Fibroblast of skin of abdomen (primary cell): ENCODE measurements around the gene FAM236A. TPM values are rescaled to one million over a fixed set of nuclear protein-coding genes. Genes with fewer than 3 reads are reported as not detected.
"Not testable (repeated sequence)": the region's sequence is repeated elsewhere in the genome, so short reads cannot be mapped to it uniquely, and the experiment has no call there.

Experiments
- DNase-seq: peaks from one replicate; pipeline ENCODE4 v3.0.0-alpha.2; 2013
- polyA plus RNA-seq, 2 experiments: library from polyadenylated mRNA; unstranded; fragments of 120-200 nt; gene quantifications; one replicate each; pipeline ENCODE4 v1.2.1, GENCODE V29; 2013; ENCODE audit not compliant: insufficient read length in 2 of 2

The FAM236A gene
- not detected for polyA plus RNA-seq (2013, experiment 1 of 2; ENCODE audit: insufficient read length)
- polyA plus RNA-seq (2013, experiment 2 of 2; ENCODE audit: insufficient read length), result not detected

DNA sequence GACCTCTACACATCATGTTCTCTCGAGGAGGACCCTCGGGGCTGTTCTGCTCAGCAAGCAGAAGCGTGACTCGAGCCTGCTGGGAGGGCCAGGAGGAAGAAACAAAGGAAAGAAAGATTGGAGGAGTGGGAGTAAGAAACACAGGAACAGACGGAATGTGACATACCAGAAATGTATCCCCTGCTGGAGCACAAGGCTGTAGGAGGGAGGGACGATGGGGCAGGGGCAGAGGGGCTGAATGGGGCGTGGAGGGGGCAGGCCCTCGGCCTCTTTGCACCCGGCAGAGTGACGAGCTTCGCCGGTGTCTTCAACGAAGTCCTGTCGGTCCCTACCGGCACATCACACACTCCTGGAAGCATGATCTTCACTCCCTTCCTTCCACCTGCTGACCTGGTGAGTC lies at the start of gene FAM236A:
FAM236A (plus strand) TSS at position 301 of the 400 bp plus-strand sequence; CDS start at position 358, 57 bp downstream.
- DNase-seq, result not testable (repeated sequence)

DNA sequence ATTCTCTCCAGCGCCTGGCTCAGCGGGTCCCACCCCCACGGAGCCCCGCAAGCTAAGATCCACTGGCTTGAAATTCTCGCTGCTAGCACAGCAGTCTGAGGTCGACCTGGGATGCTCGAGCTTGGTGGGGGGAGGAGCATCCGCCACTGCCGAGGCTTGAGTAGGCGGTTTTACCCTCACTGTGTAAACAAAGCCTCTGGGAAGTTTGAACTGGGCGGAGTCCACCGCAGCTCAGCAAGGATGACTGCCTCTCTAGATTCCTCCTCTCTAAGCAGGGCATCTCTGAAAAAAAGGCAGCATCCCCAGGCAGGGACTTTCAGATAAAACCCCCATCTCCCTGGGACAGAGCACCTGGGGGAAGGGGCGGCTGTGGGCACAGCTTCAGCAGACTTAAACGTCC lies 48.3 kb upstream of the FAM236A start:
- DNase-seq, result not testable (repeated sequence)

DNA sequence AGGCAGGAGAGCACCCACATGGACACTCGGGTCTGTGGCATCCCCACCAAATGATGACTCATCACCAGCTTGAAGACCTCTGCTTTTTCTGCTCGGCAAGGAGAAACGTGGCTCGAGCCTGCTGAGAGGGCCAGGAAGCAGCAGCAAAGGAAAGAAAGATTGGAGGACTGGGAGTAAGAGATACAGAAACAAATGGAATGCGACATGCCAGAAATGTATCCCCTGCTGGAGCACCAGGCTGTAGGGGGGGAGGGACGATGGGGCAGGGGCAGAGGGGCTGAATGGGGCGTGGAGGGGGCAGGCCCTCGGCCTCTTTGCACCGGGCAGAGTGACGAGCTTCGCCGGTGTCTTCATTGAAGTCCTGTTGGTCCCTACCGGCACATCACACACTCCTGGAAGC lies 25.7 kb upstream of the FAM236A start, which contains the start of gene FAM236C:
FAM236C (plus strand) TSS at position 301 of the 400 bp plus-strand sequence. CDS start 100 bp downstream, outside the sequence.
- DNase-seq, result not testable (repeated sequence)

DNA sequence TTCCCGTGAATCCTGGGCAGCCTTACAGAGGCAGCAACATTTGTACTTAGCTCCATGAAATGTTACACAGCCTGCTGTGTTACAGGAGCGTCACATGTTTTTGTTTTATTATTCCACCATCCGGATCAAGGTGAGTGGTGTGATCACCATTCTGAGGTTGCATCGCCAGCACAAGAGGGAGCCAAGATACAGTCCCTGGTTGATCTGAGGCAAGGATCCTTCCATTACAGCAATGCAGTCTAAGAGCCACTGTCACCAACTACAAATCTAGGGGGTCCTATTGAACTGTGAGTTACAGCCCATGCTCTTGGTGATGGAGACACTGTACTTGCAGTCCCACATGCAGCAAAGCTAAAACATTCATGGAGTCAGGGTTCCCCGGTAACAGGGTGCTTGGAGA lies 21.9 kb upstream of the FAM236A start:
- DNase-seq, result not testable (repeated sequence)

DNA sequence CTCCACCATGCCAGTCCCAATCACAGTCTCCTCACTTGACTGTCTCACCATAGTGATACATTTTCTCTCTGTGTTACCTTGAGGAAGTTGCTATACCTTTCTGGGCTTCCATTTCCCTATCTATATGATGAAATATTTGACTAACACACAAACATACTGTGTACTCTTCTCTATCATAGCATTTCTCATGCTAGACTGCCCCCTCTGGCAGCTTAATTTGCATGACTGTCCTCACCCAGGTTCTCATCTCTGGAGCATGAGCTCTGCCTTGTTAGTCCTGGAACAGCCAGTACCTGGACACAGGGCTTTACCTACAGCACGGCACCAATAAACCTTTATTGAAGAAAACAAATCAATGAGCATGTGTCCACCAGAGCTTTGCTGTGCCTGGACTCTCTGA lies 5.7 kb upstream of the FAM236A start:
- not testable (repeated sequence) for DNase-seq

DNA sequence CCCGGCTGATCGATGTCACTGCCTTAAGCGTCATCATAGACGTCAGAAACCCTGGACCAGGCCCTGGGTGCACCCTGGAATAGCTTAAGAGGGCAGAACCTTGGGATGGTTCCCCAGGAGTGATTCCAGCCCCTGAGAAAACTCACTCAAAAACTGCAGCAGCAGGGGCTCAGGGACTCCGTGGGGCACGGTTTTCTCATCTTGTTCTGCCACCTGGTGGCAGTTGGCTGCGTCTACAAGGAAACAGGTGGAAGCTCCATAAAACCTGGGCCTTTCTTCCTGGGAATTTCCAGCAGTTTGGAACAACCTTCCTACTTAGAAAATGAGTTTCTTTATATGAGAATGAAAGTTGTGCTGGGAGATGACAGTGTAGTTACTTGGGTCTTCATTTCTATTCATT lies 1.6 kb upstream of the FAM236A start:
- not testable (repeated sequence) for DNase-seq

DNA sequence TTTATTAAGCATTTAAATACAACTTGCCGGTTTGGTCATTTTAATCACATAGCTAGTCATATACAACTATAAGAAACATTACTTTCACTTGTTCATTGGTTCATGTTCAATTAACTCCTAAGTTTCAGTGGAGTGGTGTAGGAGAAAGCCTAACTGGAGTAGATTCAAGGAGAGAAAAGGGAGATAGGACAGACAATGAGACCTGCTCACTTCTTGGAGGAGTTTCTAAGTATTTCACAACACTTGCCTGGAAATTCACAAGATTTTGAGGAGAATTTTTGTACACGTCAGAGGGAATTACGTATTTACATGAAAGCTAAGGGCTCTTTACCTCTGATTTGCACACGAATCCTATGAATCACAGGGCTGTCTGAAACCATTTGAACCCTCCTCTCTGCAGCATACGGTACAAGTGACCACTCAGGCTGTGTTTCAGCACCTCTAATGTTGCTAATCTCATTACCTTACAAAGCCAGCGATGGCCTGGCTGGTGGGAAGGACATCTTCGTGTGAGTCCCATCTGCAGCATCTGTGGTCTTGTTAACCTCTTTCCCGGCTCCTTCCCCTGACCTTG lies 1.0 kb upstream of the FAM236A start:
- not testable (repeated sequence) for DNase-seq

DNA sequence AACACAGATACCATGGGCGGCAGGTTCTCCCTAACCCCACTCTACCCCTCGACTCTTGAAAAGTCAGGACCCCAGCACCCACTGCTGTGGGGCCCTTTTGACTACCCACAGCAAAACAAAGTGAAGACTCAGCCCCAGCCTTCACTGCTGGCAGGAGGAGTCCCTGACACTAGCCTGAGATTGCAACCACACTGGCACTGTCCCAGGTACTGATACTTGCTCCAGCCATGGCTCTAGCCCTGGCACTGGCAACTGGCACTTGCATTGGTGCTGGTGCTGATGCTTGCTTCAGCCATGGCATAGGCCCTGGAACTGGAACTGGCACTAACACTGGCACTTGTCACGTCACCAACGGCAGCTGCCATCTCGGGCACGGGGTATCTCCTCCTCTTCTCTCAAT lies 4.3 kb downstream of the FAM236A start:
- DNase-seq, result not testable (repeated sequence)

DNA sequence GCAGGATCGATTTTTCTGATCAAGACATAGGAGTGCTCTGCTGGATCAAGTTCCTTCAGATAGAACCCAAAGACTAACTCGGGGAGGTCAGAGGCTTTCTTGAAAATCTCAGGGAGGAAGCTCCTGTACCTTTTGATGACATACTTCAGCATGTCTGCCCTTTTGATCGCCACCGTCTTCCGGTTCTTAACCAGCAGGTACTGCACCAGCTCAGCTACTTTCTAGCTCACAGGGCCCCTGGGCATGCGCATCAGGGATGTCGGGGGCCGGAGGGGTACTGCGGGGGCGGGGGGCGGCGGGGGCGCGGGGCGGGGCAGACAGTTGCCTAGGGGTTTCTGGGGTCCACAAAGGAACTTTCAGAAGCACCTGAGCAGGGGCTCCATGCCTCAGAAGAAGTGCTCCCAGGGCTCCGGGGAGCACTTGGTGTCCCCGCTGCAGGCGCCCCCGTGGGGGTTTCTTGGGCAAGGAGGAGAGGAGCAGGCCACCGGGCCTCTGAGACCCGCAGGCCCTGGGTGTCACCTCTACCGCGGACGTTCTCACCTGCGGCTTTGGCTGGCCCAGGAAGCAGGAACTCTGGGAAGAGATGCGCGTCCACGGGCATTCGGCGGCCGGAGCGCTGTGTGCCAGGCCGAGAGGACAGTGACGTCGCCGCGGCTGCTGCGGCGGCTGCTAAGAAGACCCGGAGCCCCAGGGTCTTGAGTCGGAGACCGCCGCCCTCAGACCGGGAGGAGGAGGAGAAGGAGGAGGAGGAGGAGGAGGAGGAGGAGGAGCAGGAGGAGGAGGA lies 5.2 kb downstream of the FAM236A start:
- not testable (repeated sequence) for DNase-seq

DNA sequence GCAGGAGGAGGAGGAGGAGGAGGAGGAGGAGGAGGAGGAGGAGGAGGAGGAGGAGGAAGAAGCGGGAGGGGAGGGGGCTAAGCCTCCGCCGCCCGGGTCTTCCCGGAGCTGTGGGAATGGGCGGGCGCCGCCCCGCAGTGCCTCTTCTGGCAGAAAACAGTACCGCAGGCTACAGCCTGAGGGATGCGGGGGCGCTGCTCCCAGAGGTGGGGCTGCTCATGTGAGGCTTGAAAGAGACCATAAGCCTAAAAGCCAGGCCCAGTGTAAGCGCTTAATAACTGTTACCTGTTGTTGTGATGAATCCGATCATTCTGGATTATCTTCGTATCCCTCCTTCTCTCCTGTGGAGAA lies 5.8 kb downstream of the FAM236A start, which contains the start of gene DMRTC1:
DMRTC1 (minus strand) TSS at position 19 of the 351 bp plus-strand sequence. CDS start 68,143 bp downstream, outside the sequence.
- not testable (repeated sequence) for DNase-seq

DNA sequence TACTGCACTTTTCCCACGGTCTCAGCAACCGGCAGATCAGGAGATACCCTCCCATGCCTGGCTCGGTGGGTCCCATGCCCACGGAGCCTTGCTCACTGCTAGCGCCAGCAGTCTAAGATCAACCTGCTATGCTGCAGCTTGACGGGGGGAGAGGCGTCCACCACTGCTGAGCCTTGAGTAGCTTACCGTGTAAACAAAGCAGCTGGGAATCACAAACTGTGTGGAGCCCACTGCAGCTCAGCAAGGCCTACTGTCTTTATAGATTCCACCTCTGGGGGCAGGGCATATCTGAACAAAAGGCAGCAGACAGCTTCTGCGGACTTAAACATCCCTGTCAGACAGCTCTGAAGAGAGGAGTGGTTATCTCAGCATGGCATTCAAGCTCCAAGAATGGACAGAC lies 22.0 kb downstream of the FAM236A start:
- not testable (repeated sequence) for DNase-seq

DNA sequence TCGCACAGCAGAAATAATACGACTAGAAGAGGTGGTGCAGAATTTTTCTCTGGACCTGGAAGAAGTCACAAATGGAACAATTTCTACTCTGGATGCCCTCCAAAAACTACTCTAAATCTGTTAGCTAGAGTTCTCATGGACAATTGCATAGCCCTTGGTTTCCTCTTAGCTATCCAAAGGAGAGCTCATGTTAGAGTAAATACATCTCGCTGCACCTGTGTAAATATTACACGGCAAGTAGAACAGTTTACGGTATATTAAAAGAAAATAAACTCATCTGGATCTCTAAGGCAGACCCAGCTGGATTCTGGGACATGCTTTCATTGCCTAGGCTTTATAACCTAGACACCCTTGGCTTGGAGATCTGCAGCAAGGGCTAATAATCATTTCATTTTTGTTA lies 33.9 kb downstream of the FAM236A start:
- not testable (repeated sequence) for DNase-seq

DNA sequence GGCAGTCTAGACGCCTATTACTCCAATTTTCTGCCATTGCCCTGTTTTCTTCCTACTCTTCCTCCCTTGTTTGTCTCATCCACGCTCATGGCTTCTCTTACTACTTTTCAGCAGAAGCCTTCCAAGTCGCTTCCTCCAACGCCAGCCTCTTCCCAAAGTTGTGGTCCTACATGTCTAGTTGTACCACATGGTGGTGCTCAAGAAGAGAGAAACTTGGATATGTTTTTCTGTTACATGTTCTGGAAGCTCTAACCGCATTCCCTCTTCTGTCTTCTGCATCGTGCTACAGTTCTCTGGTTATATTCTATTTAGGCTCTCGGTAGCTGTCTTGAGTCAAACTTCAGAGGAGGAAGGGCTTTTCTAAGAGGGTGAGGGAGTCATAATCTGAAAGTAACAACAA lies 36.9 kb downstream of the FAM236A start:
- DNase-seq, result not testable (repeated sequence)

DNA sequence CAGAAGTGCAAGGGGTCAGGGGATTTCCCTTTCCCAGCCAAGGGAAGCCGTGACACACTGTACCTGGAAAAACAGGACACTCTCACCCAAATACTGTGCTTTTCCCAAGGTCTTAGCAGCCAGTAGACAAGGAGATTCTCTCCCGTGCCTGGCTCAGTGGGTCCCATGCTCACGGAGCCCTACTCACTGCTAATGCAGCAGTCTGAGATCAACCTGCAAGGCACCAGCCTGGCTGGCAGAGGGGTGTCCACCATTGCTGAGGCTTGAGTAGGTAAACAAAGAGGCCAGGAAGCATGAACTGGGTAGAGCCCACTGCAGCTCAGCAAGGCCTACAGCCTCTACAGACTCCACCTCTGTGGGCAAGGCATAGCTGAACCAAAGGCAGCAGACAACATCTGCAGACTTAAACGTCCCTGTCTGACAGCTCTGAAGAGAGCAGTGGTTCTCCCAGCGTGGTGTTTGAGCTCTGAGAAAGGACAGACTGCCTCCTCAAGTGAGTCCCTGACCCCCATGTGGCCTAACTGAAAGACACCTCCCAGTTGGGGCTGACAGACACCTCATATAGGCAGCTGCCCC lies 43.0 kb downstream of the FAM236A start:
- not testable (repeated sequence) for DNase-seq
